HCT116 (cell line): Measurements from ENCODE around the gene SLC25A28. TPM values are rescaled to one million over a fixed set of nuclear protein-coding genes. Genes with fewer than 3 reads are reported as not detected.

Experiments used
- ATAC-seq: fragments of 200-7000 bp; cut with Tn5 transposase; 2 replicates; pipeline ENCODE4 v1.9.1; 2020; ENCODE audit warnings: mild to moderate bottlenecking, moderate library complexity
- BruUV-seq: library from RNA; stranded (reverse); fragments of 400-500 nt; replicated peaks from 2 replicates; lab custom pipeline; 2021; lab: Mats Ljungman, UMichigan
- CTCF ChIA-PET: fragments of 300-600 bp; sonication (Branson Sonifier 250); formaldehyde crosslinking; loops from one replicate; lab custom pipeline; 2021; ENCODE audit warnings: antibody characterized with exemption; lab: Charles Lee
- POLR2A ChIA-PET: fragments of 300-600, 350-600 bp; sonication (Branson Sonifier 250); formaldehyde crosslinking; loops from one replicate; lab custom pipeline; 2021; ENCODE audit warnings: antibody characterized with exemption; lab: Charles Lee
- RAD21 ChIA-PET, 2 experiments: fragments of 300-600 bp; sonication (Branson Sonifier 250); formaldehyde crosslinking; loops; one replicate each; lab custom pipeline; 2023; ENCODE audit warnings: low total read pairs in 2 of 2; ENCODE audit not compliant: uncharacterized antibody in 2 of 2, unreplicated experiment in 2 of 2, low non-redundant PET in 1 of 2; lab: Charles Lee
- DNase-seq: peaks from one replicate; pipeline ENCODE4 v3.0.0-alpha.2; 2010; ENCODE audit warnings: low read depth, low spot score
- H2AFZ ChIP-seq: fragments of 200-600 bp; shearing (Covaris generic), sonication (generic); 2 replicates; pipeline ENCODE4 v1.6.1; 2017; ENCODE audit warnings: low read depth, mixed run types, mixed read lengths, antibody characterized with exemption, low read length; ENCODE audit not compliant: poor library complexity, severe bottlenecking
- H3K27ac ChIP-seq: 2 replicates; pipeline ENCODE4 v1.5.1; 2012; ENCODE audit warnings: low read depth, low read length
- H3K27me3 ChIP-seq: fragments of 200-600 bp; sonication (generic); 2 replicates; pipeline ENCODE4 v1.6.1; 2016; ENCODE audit warnings: mixed run types, low read length, mixed read lengths; ENCODE audit not compliant: insufficient read depth
- H3K36me3 ChIP-seq, 2 experiments: fragments of 200-500 bp in 1 of 2; fragments of 200-600 bp in 1 of 2; sonication (Bioruptor generic) in 1 of 2; sonication (generic) in 1 of 2; 2 replicates each; pipeline versions ENCODE4 v1.5.1 to v1.6.1; 2014 to 2016; ENCODE audit warnings: low read length in 2 of 2, inconsistent platforms in 1 of 2, mixed read lengths in 1 of 2, mixed run types in 1 of 2; ENCODE audit not compliant: insufficient read depth in 2 of 2, control insufficient read depth in 1 of 2
- H3K4me1 ChIP-seq, 2 experiments: fragments of 200-600 bp in 1 of 2; sonication (generic) in 1 of 2; 2 replicates each; pipeline versions ENCODE4 v1.5.1 to v1.6.1; 2012 to 2017; ENCODE audit warnings: low read length in 2 of 2, inconsistent platforms in 1 of 2, mild to moderate bottlenecking in 1 of 2, mixed read lengths in 1 of 2, mixed run types in 1 of 2, moderate library complexity in 1 of 2; ENCODE audit not compliant: insufficient read depth in 2 of 2, control insufficient read depth in 1 of 2
- H3K4me2 ChIP-seq: fragments of 200-600 bp; sonication (generic); 2 replicates; pipeline ENCODE4 v1.6.1; 2017; ENCODE audit warnings: mixed run types, low read length, mixed read lengths
- H3K4me3 ChIP-seq, 2 experiments: fragments of 200-600 bp in 1 of 2; sonication (generic) in 1 of 2; replicated peaks in 1 of 2; 2 replicates each; pipeline ENCODE4 v1.5.1; 2011 to 2016; ENCODE audit warnings: low read length in 2 of 2, control low read depth in 1 of 2, low read depth in 1 of 2, mild to moderate bottlenecking in 1 of 2, mixed read lengths in 1 of 2, mixed run types in 1 of 2
- H3K79me2 ChIP-seq: fragments of 200-600 bp; sonication (generic); 2 replicates; pipeline ENCODE4 v1.6.1; 2017; ENCODE audit warnings: mild to moderate bottlenecking, mixed run types, low read length, moderate library complexity, mixed read lengths; ENCODE audit not compliant: insufficient read depth
- H3K9ac ChIP-seq: fragments of 200-600 bp; sonication (generic); 2 replicates; pipeline ENCODE4 v1.6.1; 2016; ENCODE audit warnings: low read length, mixed read lengths
- H3K9me2 ChIP-seq: fragments of 200-600 bp; sonication (generic), shearing (Covaris generic); 2 replicates; pipeline ENCODE4 v1.6.1; 2017; ENCODE audit warnings: mixed run types, mild to moderate bottlenecking, moderate library complexity; ENCODE audit not compliant: insufficient read depth
- H3K9me3 ChIP-seq, 2 experiments: fragments of 200-500 bp in 1 of 2; fragments of 200-600 bp in 1 of 2; sonication (Bioruptor generic) in 1 of 2; sonication (generic) in 1 of 2; 2 replicates each; pipeline ENCODE4 v1.6.1; 2014 to 2017; ENCODE audit warnings: low read length in 2 of 2, mixed read lengths in 2 of 2, inconsistent platforms in 1 of 2, low read depth in 1 of 2, mild to moderate bottlenecking in 1 of 2, mixed run types in 1 of 2, moderate library complexity in 1 of 2; ENCODE audit not compliant: control insufficient read depth in 1 of 2, insufficient read depth in 1 of 2
- H4K20me1 ChIP-seq: fragments of 200-600 bp; sonication (generic), shearing (Covaris generic); 2 replicates; pipeline ENCODE4 v1.6.1; 2017; ENCODE audit warnings: mixed run types, mild to moderate bottlenecking, moderate library complexity; ENCODE audit not compliant: insufficient read depth
- CBX3 ChIP-seq: IDR thresholded peaks from 2 replicates; pipeline ENCODE4 v1.6.1; 2012; ENCODE audit warnings: low read depth
- CTCF ChIP-seq, 3 experiments: fragments of 200-600 bp in 1 of 3; sonication (generic) in 1 of 3; IDR thresholded peaks in 2 of 3; conservative IDR thresholded peaks in 1 of 3; 2 replicates each; pipeline ENCODE4 v1.5.1; 2012 to 2017; ENCODE audit warnings: low read depth in 2 of 3, low read length in 2 of 3, antibody characterized with exemption in 1 of 3, borderline replicate concordance in 1 of 3, control low read depth in 1 of 3, mild to moderate bottlenecking in 1 of 3, mixed read lengths in 1 of 3, mixed run types in 1 of 3, moderate library complexity in 1 of 3; ENCODE audit not compliant: insufficient read depth in 1 of 3
- ELF1 ChIP-seq: IDR thresholded peaks from 2 replicates; pipeline ENCODE4 v1.6.1; 2012; ENCODE audit warnings: low read depth, borderline replicate concordance
- POLR2AphosphoS5 ChIP-seq: IDR thresholded peaks from 2 replicates; pipeline ENCODE4 v1.6.1; 2011; ENCODE audit warnings: mild to moderate bottlenecking, low read depth, low read length, moderate library complexity
- SIN3A ChIP-seq: IDR thresholded peaks from 2 replicates; pipeline ENCODE4 v1.6.1; 2012; ENCODE audit warnings: low read depth
- ZNF274 ChIP-seq: fragments of 200-500 bp; sonication (Bioruptor generic); IDR thresholded peaks from 2 replicates; pipeline ENCODE4 v1.6.1; 2014; ENCODE audit warnings: mild to moderate bottlenecking, low read depth, low read length, inconsistent platforms
- intact Hi-C: fragments of 100-400 bp; cut with micrococcal nuclease; formaldehyde crosslinking; loops from 2 replicates; pipeline ENCODE4 v1.10.0; 2022
- total RNA-seq: library from RNA; stranded (reverse); gene quantifications from one replicate; pipeline ENCODE4 v1.2.1, GENCODE V29; 2021; ENCODE audit not compliant: unreplicated experiment

SLC25A28 gene
- total RNA-seq, 1 experiment from 2014 or later: 59.5 TPM

- Histone ChIP-seq H3K9me3 (no peaks in the 10 kb centered on the region), H3K4me1 (no peaks in the 10 kb centered on the region), H3K4me3 (no peak overlapping the region), H3K4me2 (no peak overlapping the region), H3K79me2 (no peaks in the 10 kb centered on the region), H3K27ac (no peak overlapping the region), H2AFZ (no peak overlapping the region), H3K27me3 (no peaks in the 10 kb centered on the region), H4K20me1 (no peaks in the 10 kb centered on the region; the same call in 1 of the 2 replicates), H3K36me3 (peaks cover 9 to 14% of the 10 kb centered on the region in 2 experiments; a peak in 2 of 4 replicates), H3K9ac (no peak overlapping the region), H3K9me2 (no peaks in the 10 kb centered on the region)
- ATAC-seq (no peak), DNase-seq (no peak)
- TF ChIP-seq ELF1: no peak
- POLR2A ChIA-PET: no interaction called here
- RAD21 ChIA-PET: no interaction called here
- CTCF ChIA-PET: interaction anchor here (1.3 to 1.8 kb wide), 2 partner anchors 48 to 173 kb away, joined by 5 read pairs; no protein-coding TSS in a partner anchor
- intact Hi-C loops: no loop called here
- BruUV-seq: no TSS peak
These were observed 11.1 kb downstream of the SLC25A28 start for GRCh38 chr10:99609186-99609585.

- BruUV-seq: no TSS peak
- RAD21 ChIA-PET: no interaction called here
- Histone ChIP-seq H3K4me3 (no peak overlapping the region), H3K9ac (no peak overlapping the region), H3K79me2 (no peaks in the 10 kb centered on the region), H3K4me2 (no peak overlapping the region), H3K27ac (no peak overlapping the region), H3K9me3 (no peaks in the 10 kb centered on the region), H3K9me2 (no peaks in the 10 kb centered on the region), H4K20me1 (no peaks in the 10 kb centered on the region), H3K27me3 (no peaks in the 10 kb centered on the region), H2AFZ (no peak overlapping the region), H3K4me1 (no peaks in the 10 kb centered on the region)
- CTCF ChIA-PET: interaction anchor here (1.6 kb wide), 1 partner anchor 9 kb away, joined by 3 read pairs; no protein-coding TSS in a partner anchor
- POLR2A ChIA-PET: no interaction called here
- intact Hi-C loops: no loop called here
- no peak for ATAC-seq
- TF ChIP-seq SIN3A: no peak
- no peak for TF ChIP-seq ZNF274
- TF ChIP-seq CBX3: no peak
- no peak for TF ChIP-seq CTCF (IDR thresholded peaks at IDR 0.05 in 2 of 3, conservative IDR thresholded peaks at IDR 0.05 in 1 of 3; ENCODE audit: borderline replicate concordance in 1 of 3, insufficient read depth in 1 of 3, low read depth in 2 of 3, low read length in 2 of 3)
- TF ChIP-seq POLR2AphosphoS5: no peak
- TF ChIP-seq, all 23 proteins: peak for 0
- no peak for DNase-seq
- H3K36me3 ChIP-seq: peaks cover 0 to 3% of the 10 kb centered on the region in 2 experiments; a peak in 1 of 4 replicates
These were observed 14.9 kb downstream of the SLC25A28 start for GRCh38 chr10:99605351-99605750.
